GM18873 (cell line): ENCODE data around the gene SH3YL1.

ENCODE experiments used
- ATAC-seq: cut with Tn5 transposase; IDR thresholded peaks from one replicate; pipeline ENCODE4 v1.9.1; 2021; ENCODE audit warnings: mild to moderate bottlenecking, moderate library complexity, moderate number of reproducible peaks; ENCODE audit not compliant: unreplicated experiment, low FRiP score

Gene SH3YL1, protein sequence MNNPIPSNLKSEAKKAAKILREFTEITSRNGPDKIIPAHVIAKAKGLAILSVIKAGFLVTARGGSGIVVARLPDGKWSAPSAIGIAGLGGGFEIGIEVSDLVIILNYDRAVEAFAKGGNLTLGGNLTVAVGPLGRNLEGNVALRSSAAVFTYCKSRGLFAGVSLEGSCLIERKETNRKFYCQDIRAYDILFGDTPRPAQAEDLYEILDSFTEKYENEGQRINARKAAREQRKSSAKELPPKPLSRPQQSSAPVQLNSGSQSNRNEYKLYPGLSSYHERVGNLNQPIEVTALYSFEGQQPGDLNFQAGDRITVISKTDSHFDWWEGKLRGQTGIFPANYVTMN

DNA sequence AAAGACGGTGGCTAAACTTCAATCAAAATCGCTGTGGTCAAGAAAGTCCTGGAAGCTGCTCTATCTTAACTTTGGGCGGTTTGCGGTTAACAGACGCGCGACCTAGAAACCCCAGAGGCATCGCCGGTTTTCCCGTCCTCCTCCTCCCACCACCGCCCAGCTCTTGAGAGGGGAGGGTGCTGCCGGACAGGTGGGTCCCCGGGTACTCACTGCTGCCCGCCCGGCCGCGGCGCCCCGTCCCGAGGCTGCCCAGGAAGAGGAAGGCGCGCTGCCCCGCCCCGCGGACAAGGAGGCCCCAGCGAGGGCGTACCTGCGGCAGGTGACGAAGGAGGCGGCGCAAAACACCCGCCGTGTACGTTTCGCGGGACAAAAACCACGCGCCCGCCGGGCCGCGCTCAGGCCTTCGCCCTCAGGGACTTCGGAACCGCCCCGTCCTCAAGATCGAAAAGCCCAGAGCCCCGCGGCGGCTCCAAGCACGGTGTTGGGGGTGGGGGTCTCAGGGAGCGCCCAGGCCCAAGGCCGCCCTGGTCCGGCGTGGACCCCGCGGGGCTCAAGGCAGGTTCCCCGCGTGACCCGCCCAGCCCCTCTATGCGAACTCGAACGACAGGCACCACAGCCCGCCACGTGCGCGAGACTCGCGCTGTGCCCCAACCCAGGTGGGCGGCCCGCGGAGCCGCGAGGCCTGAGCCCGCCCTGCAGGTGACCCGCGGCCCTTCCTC lies at the start of gene SH3YL1:
Gene SH3YL1 (minus strand): TSS at position 259 of the 719 bp plus-strand sequence. CDS start 48 bp downstream, at position 211.
- peak; percentile 6 for ATAC-seq

GRCh38 chr2:310994-311393 lies 47.2 kb upstream of the SH3YL1 start:
- ATAC-seq = no peak

DNA sequence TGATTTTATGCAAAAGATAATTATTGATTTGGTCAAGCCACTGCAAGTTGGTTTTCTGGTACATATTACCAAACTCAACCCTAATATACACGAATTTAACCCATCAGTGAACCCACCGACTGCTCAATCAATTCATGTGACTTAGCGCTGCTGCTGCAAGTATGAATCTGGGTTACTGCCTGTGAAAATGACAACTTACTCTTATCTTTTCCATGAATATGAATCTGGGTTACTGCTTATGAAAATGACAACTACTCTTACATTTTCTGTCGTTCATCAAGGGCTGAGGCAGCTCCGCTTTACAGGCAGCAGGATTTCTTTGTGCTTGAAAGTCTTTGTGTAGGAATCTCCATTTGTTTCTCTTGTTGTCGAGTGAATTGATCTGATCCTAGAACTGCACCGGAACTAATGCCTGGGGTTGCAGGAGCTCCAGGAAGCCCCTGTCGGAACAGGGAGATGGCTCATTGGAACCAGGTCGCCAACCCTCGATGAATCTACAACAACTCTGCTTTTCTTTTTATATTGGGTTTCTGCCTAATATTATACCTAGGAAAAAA lies 46.2 kb upstream of the SH3YL1 start:
- no peak for ATAC-seq

DNA sequence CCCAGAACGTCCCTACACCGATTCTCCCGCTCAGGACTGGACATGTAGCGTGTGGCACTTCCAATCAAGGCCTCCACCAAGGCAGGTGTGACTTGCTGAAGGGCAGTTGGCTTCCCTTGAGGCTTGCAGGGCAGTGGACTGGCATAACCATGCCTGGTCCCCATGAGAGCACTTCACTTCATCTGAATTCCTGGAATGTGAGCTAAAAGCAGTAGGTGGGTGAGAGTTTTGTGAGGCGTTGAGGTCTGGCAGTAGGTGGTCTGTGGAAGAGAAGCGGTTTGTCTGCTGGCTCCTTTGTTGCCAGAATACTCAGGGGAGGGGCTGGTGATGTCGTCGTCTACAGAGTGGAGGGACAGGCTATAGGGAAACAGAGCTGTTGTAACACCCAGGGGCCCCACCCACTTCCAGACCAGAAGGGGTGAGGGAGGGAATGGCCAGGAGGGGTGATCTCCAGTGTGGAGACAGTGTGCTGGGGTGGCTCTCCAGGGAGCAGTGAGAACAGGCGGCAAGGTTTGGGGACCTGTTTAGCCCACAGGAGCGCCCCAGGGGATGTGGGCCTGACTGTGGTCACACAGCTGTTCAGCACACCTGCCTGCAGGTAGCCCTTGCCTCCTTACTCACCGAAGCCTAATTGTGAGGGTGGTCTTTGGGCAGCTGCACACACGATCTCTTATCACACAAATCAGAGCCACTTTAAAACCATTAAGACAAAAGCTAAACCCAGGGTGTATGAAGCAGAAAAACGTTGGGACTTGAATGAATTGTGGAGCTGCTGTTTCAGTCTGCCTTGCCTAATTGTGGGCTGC lies 45.5 kb upstream of the SH3YL1 start:
- no peak for ATAC-seq

DNA sequence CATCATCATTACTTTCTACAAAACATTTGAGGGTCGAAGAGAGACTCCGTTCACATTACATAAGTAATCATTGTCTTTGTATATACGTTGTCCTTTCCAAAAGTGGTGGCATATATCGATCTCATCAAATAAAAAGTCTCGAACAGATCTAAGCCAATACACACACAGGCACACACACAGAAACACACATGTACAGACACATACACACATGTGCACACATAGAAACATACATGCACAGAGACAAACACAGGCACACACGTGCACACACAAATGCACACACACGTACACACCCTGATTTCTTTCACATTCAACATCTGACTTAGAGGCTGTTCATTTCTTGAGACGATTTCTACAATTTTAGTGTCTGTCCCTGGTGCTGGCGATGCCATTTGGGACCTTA lies 41.5 kb upstream of the SH3YL1 start:
- no peak for ATAC-seq

GRCh38 chr2:296354-296753 lies 32.5 kb upstream of the SH3YL1 start:
- no peak for ATAC-seq

GRCh38 chr2:295090-295489 lies 31.3 kb upstream of the SH3YL1 start:
- no peak for ATAC-seq

- ATAC-seq = no peak
Measured at GRCh38 chr2:290090-290722, 26.4 kb upstream of the SH3YL1 start.

GRCh38 chr2:289362-290089 lies 25.7 kb upstream of the SH3YL1 start:
- no peak for ATAC-seq

- ATAC-seq = no peak
Measured at GRCh38 chr2:288758-289361, 25.0 kb upstream of the SH3YL1 start.

GRCh38 chr2:287911-288757 lies 24.3 kb upstream of the SH3YL1 start, which contains the start of gene ALKAL2:
TSS of gene ALKAL2 (minus strand) at chr2:288091. CDS start at chr2:287835, 256 bp downstream.
- no peak for ATAC-seq

DNA sequence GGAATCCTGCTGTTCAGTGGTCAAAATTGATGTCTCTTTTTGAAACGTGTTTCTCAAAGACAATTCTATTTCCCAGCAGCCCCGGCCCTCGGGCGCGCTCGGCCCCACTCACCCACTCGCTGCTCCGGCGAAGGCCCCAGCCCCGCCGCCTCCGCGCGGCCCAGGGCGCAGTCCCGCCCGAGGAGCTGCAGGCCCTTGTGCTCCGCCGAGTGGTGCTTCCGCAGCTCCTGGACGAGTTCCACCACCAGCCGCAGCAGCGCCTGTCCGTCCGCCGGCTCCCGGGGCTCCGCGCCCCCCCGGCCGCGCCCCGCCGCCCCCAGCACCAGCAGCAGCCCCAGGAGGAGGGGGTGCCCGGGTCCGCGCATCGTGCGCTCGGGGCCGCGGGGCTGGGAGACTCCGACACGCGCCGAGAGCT lies 23.6 kb upstream of the SH3YL1 start:
- no peak for ATAC-seq

DNA sequence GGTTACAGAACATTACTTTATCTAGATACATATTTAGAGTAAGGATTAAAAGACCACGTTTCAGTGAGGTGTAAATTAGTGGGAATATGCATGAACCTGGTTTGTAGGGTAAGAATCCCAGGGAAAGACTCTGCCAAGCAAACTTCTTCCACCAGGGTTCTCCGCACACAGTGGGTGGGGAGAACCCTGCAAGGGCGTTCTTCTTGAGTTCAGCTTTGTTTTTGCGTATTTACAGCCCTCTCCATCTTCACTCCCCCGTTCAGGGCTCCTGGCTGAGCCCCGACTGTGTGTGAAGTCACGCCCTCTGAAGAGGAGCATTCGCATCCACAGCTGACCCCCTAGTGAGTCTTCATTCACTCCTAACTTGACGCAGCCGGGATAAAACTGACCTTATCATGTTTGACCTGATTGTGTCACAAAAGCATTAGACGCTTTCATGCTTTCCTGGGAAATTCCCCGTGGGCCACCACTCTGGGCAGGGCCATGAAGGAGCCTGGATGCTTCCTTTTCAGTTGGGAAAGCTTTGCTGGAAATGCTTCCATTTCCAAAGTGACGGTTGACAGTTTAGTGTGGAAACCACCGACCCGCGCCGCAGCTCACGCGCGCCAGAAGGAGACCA lies 23.1 kb upstream of the SH3YL1 start:
- no peak for ATAC-seq

DNA sequence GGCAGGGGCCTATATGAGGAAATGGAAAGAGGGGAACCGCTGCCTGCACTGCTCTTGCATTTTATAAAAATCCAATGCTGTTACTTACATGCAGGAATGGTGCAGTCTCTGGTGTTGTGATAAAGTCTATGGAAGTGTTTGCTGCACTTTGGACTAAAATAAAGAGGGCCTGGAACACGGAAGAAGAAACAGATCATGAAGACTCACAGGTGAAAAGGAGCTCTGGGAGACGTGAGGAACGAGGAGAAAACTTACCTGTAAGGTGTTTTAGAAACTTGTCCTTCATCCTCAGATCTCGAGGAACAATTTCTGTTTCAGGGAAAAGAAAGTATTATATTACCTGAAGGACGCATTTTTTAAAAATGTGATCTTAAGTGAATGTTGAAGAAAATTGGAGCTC lies 22.2 kb upstream of the SH3YL1 start:
- no peak for ATAC-seq

GRCh38 chr2:285531-285930 lies 21.7 kb upstream of the SH3YL1 start:
- ATAC-seq = no peak

DNA sequence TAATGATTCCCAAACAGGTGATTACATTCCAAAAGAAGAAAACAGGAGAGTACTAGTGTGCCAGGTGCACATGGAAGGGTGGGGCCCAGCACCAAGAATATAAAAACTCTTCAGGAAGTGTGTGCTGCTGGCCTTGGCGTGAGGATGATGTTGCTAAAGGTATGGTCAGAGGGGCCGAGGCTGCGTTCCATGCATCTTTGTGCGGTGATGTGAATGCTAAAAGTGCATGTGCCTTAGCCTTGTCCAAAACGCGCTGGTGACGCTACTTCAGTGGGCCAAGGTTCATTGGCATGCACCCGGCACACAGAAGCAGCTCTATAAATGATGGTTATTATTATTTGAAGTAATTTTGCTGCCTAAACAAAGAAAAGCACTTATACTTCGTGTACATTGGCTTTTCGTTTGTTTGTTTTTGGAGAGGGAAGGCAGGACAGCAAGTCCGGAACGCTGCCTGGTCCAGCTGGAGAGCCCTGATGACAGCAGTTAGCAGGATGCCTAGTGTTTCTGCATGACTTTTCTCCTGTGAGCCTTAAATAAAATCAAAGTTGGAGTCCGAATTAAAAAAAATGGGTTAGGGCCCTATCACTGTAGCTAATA lies 21.2 kb upstream of the SH3YL1 start:
- ATAC-seq = no peak

- no peak for ATAC-seq
Measured at GRCh38 chr2:283996-284794, 20.4 kb upstream of the SH3YL1 start.
